ENCODE measurements around the gene CT45A10.
"Not testable (repeated sequence)": the region's sequence is repeated elsewhere in the genome, so short reads cannot be mapped to it uniquely, and the experiment has no call there.

DNA sequence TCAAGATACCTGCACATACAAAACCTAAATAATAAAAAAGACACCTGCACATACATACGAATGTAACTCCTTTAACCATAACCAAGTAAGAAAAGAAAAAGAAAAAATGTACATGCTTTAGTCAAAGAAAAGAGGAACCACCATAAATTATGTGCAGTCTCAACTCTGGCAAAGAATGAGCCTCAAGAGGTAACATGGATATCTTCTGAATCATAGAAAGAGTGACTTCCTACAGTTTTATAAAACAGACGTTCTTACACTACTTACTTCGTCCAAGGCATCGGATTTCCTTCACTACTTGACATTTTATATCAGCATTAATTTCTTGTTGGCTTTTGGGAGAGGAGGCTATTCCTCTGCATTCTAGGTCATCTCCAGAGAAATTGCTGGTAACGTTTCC, 10.5 kb downstream of the CT45A10 start:
- TF ChIP-seq, protein P1, sequence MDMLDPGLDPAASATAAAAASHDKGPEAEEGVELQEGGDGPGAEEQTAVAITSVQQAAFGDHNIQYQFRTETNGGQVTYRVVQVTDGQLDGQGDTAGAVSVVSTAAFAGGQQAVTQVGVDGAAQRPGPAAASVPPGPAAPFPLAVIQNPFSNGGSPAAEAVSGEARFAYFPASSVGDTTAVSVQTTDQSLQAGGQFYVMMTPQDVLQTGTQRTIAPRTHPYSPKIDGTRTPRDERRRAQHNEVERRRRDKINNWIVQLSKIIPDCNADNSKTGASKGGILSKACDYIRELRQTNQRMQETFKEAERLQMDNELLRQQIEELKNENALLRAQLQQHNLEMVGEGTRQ (IDR thresholded peaks at IDR 0.05) = not testable (repeated sequence)
- TF ChIP-seq, protein P2, sequence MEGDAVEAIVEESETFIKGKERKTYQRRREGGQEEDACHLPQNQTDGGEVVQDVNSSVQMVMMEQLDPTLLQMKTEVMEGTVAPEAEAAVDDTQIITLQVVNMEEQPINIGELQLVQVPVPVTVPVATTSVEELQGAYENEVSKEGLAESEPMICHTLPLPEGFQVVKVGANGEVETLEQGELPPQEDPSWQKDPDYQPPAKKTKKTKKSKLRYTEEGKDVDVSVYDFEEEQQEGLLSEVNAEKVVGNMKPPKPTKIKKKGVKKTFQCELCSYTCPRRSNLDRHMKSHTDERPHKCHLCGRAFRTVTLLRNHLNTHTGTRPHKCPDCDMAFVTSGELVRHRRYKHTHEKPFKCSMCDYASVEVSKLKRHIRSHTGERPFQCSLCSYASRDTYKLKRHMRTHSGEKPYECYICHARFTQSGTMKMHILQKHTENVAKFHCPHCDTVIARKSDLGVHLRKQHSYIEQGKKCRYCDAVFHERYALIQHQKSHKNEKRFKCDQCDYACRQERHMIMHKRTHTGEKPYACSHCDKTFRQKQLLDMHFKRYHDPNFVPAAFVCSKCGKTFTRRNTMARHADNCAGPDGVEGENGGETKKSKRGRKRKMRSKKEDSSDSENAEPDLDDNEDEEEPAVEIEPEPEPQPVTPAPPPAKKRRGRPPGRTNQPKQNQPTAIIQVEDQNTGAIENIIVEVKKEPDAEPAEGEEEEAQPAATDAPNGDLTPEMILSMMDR (IDR thresholded peaks at IDR 0.05) = not testable (repeated sequence)
